Measurements from ENCODE around the gene GSG1L2.
A peak's percentile ranks its signal among the peaks of the same experiment; 100 is the strongest.

GSG1L2 gene

DNA sequence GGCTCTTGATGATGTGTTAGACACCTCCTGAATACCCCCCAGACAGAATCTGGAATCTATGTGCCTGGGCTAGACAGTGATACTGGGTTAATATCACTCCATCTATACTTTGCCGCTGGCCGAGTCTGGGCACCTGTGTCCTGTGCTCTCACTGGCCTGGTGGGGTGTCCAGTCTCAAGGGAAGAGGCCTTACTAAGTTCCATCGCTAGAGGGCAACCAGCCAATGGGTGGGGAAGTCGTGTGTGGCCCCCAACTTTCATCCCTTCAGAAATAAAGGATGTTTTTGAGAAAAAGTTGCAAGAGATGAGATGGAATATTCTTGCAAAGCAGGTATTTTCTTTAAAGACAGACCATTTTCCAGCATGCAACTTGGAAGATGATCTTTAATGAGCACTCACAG is 2.2 kb upstream of the GSG1L2 start:
- H3K36me3 ChIP-seq, result no peaks in the 10 kb centered on the region
- no peak for DNase-seq
- no peak overlapping the region for H3K4me3 ChIP-seq (ENCODE audit: low read depth, low read length)
- TF ChIP-seq CTCF (IDR thresholded peaks at IDR 0.05; ENCODE audit: low read depth, low read length), result no peak
- H3K27ac ChIP-seq, result no peak overlapping the region
- H3K9me3 ChIP-seq (ENCODE audit: severe bottlenecking), result no peaks in the 10 kb centered on the region
- H3K27me3 ChIP-seq (ENCODE audit: insufficient read depth, low read depth, severe bottlenecking), result no peaks in the 10 kb centered on the region

DNA sequence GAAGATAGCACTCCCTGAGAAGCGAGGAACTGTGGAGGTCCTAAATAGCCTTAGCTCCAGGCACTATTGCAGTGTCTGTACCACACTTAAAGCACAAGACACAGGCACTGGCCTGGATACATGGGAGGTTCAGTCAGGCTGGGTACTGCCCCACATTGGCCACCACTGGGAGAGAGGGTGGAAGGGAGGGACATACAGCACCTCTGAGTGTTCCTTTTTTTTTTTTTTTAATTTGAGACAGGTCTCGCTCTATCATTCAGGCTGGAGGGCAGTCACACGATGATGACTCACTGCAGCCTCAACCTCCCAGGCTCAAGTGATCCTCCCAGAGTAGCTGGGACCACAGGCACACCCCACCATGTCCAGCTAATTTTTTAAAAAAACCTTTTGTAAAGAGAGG is 1.4 kb downstream of the GSG1L2 start:
- Histone ChIP-seq H3K27ac (no peak overlapping the region), H3K36me3 (no peaks in the 10 kb centered on the region), H3K27me3 (ENCODE audit: insufficient read depth, low read depth, severe bottlenecking) (no peaks in the 10 kb centered on the region), H3K4me3 (ENCODE audit: low read depth, low read length) (no peak overlapping the region), H3K9me3 (ENCODE audit: severe bottlenecking) (no peaks in the 10 kb centered on the region)
- no peak for TF ChIP-seq CTCF (IDR thresholded peaks at IDR 0.05; ENCODE audit: low read depth, low read length)
- DNase-seq, result no peak

- DNase-seq, result no peak
- H3K27ac ChIP-seq, result no peak overlapping the region
- no peaks in the 10 kb centered on the region for H3K9me3 ChIP-seq (ENCODE audit: severe bottlenecking)
- H3K36me3 ChIP-seq, result no peaks in the 10 kb centered on the region
- TF ChIP-seq CTCF (IDR thresholded peaks at IDR 0.05; ENCODE audit: low read depth, low read length), result no peak
- H3K27me3 ChIP-seq (ENCODE audit: insufficient read depth, low read depth, severe bottlenecking), result no peaks in the 10 kb centered on the region
- no peak overlapping the region for H3K4me3 ChIP-seq (ENCODE audit: low read depth, low read length)
These were observed 3.1 kb downstream of the GSG1L2 start for GRCh38 chr17:9818760-9819159.

DNA sequence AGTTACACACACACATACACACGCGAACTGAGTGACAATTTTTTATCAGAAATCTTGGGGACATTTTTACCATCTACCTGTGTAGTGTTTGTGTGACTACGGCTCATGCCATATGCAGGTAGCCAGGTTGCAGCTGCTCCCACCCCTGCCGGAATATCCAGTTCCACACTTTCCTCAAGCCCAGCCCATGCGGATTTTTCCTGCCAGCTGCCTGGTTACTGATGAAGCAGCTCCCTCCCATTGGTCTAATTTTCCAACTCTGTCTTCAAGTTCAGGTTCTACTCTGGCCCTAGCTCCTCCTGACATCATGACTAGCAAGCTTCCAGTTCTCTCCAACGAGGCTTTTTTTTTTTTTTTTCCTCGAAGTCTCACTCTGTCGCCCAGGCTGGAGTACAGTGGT is 4.8 kb downstream of the GSG1L2 start:
- no peaks in the 10 kb centered on the region for H3K27me3 ChIP-seq (ENCODE audit: insufficient read depth, low read depth, severe bottlenecking)
- TF ChIP-seq CTCF (IDR thresholded peaks at IDR 0.05; ENCODE audit: low read depth, low read length), result no peak
- H3K27ac ChIP-seq, result no peak overlapping the region
- no peaks in the 10 kb centered on the region for H3K9me3 ChIP-seq (ENCODE audit: severe bottlenecking)
- peak; percentile 65 for DNase-seq
- H3K4me3 ChIP-seq (ENCODE audit: low read depth, low read length), result no peak overlapping the region
- no peaks in the 10 kb centered on the region for H3K36me3 ChIP-seq

DNA sequence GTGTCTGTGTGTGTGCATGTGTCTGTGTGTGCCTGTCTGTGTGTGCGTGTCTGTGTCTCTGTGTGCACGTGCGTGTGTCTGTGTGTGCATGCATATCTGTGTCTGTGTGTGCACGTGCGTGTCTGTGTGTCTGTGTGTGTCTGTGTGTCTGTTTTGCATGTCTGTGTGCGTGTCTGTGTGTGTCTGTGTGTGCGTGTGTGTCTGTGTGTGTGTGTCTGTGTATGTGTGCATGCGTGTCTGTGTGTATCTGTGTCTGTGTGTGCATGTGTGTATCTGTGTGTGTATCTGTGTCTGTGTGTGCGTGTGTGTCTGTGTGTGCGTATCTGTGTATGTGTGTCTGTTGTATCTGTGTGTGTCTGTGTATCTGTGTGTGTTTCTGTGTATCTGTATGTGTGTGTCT is 5.4 kb downstream of the GSG1L2 start:
- DNase-seq, result no peak
- Histone ChIP-seq H3K27me3 (ENCODE audit: insufficient read depth, low read depth, severe bottlenecking) (no peaks in the 10 kb centered on the region), H3K27ac (no peak overlapping the region), H3K4me3 (ENCODE audit: low read depth, low read length) (no peak overlapping the region), H3K9me3 (ENCODE audit: severe bottlenecking) (no peaks in the 10 kb centered on the region), H3K36me3 (no peaks in the 10 kb centered on the region)
- no peak for TF ChIP-seq CTCF (IDR thresholded peaks at IDR 0.05; ENCODE audit: low read depth, low read length)

DNA sequence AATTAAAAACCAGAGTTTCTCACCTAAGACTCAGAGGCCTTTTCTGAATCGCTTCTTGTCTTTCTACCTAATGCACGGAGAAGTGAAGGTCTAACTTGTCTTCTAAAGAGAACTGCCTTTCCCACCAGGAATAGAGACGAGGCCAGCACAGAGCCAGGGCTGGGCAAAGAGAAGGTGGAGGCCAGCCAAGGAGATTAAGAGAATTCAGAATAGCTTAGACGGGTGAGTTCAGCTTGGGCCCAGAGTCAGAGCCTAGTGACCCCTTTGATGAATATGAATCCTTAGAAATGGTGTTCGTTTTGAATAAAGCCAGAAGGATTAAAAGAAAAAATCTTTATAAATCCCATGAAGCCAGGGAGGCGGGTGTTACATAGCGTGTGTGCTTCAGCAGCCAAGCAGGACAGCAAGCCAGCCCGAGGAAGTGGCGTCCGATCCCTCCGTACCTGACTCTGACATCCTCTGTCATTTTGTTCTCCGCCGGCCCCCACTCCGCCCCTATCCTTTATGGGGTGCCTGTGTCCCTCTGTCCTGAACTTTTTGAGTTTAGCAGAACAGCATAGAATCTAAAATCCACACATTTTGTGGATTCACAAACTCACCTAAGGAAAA is 7.4 kb downstream of the GSG1L2 start:
- H3K36me3 ChIP-seq, result no peaks in the 10 kb centered on the region
- no peaks in the 10 kb centered on the region for H3K9me3 ChIP-seq (ENCODE audit: severe bottlenecking)
- no peak for DNase-seq
- H3K27me3 ChIP-seq (ENCODE audit: insufficient read depth, low read depth, severe bottlenecking), result no peaks in the 10 kb centered on the region
- no peak overlapping the region for H3K4me3 ChIP-seq (ENCODE audit: low read depth, low read length)
- H3K27ac ChIP-seq, result no peak overlapping the region
- TF ChIP-seq CTCF (IDR thresholded peaks at IDR 0.05; ENCODE audit: low read depth, low read length), result no peak
